Activated CD8-positive, alpha-beta T cell treated with anti-CD3 and anti-CD28 coated beads for 36 hours (primary cell): ENCODE data around the gene MAVS. TPM values are rescaled to one million over a fixed set of nuclear protein-coding genes. Genes with fewer than 3 reads are reported as not detected.
"Not testable (repeated sequence)": the region's sequence is repeated elsewhere in the genome, so short reads cannot be mapped to it uniquely, and the experiment has no call there.

ENCODE experiments used
- ATAC-seq: fragments of 200-7000 bp; cut with Tn5 transposase; one replicate; pipeline ENCODE4 v1.10.0; 2021; ENCODE audit warnings: mild to moderate bottlenecking, moderate library complexity
- CTCF ChIA-PET: fragments of 350-600 bp; sonication (Branson Sonifier 250); formaldehyde crosslinking; loops from one replicate; lab custom pipeline; 2021; ENCODE audit warnings: antibody characterized with exemption; lab: Charles Lee
- POLR2A ChIA-PET: fragments of 350-600 bp; sonication (Branson Sonifier 250); formaldehyde crosslinking; loops from one replicate; lab custom pipeline; 2021; ENCODE audit warnings: antibody characterized with exemption; lab: Charles Lee
- DNase-seq: peaks from one replicate; pipeline ENCODE4 v3.0.0-alpha.2; 2020
- H3K27ac Mint-ChIP-seq: one replicate; pipeline ENCODE4 v1.8.0; 2021; ENCODE audit warnings: mild to moderate bottlenecking, mixed read lengths
- H3K27me3 Mint-ChIP-seq: one replicate; pipeline ENCODE4 v1.8.0; 2021; ENCODE audit warnings: mixed read lengths
- H3K36me3 Mint-ChIP-seq: one replicate; pipeline ENCODE4 v1.8.0; 2021; ENCODE audit warnings: low read depth, mixed read lengths
- H3K4me1 Mint-ChIP-seq: one replicate; pipeline ENCODE4 v1.8.0; 2021; ENCODE audit warnings: low read depth, mixed read lengths
- H3K4me3 Mint-ChIP-seq: one replicate; pipeline ENCODE4 v1.8.0; 2021; ENCODE audit warnings: mild to moderate bottlenecking, moderate library complexity, mixed read lengths
- H3K9me3 Mint-ChIP-seq: one replicate; pipeline ENCODE4 v1.8.0; 2021; ENCODE audit warnings: mixed read lengths
- CTCF ChIP-seq: fragments of 200-600 bp; IDR thresholded peaks from one replicate; pipeline ENCODE4 v1.8.0; 2022; ENCODE audit warnings: antibody characterized with exemption, mild to moderate bottlenecking
- intact Hi-C: fragments of 100-400 bp; cut with micrococcal nuclease; formaldehyde crosslinking; loops from one replicate; pipeline ENCODE4 v1.10.0; 2022
- total RNA-seq, 2 experiments: library from RNA; stranded (reverse); gene quantifications; one replicate each; pipeline ENCODE4 v1.2.3, GENCODE V29; 2021

The MAVS gene
- total RNA-seq, 2 experiments from 2014 or later: 17.0 to 17.5 TPM

- Mint-ChIP-seq H3K36me3 (peaks cover 53% of the 10 kb centered on the region), H3K9me3 (no peaks in the 10 kb centered on the region), H3K27me3 (no peaks in the 10 kb centered on the region), H3K27ac (peak overlapping the region; percentile 98), H3K4me3 (peak overlapping the region; percentile 100), H3K4me1 (peaks cover 52% of the 10 kb centered on the region)
- no peak for ATAC-seq
- intact Hi-C loops: no loop called here
- TF ChIP-seq CTCF: no peak
- ChIA-PET CTCF (interaction anchor here (0.9 to 1.6 kb wide), 2 partner anchors 181 to 201 kb away, joined by 3 to 4 read pairs; no protein-coding TSS in a partner anchor), POLR2A (interaction anchor here (0.6 to 1.6 kb wide), 7 partner anchors 8 to 89 kb away, joined by 3 to 4 read pairs (median 3); no protein-coding TSS in a partner anchor)
- DNase-seq: no peak
Observed at GRCh38 chr20:3890999-3891929, 44.6 kb downstream of the MAVS start.

GRCh38 chr20:3894796-3895195 lies 48.2 kb downstream of the MAVS start:
- H3K4me3 Mint-ChIP-seq: peak overlapping the region; percentile 1

GRCh38 chr20:3896302-3896701 lies 49.7 kb downstream of the MAVS start:
- intact Hi-C loops: no loop called here
- H3K27me3 Mint-ChIP-seq: no peaks in the 10 kb centered on the region
- TF ChIP-seq CTCF: no peak
- POLR2A ChIA-PET: interaction anchor here (0.6 kb wide), 1 partner anchor 11 kb away, joined by 3 read pairs; no protein-coding TSS in a partner anchor
- ATAC-seq (no peak), DNase-seq (no peak)
- H3K27ac Mint-ChIP-seq: no peak overlapping the region
- H3K4me3 Mint-ChIP-seq: no peak overlapping the region
- peaks cover 47% of the 10 kb centered on the region for H3K36me3 Mint-ChIP-seq
- peaks cover 71% of the 10 kb centered on the region for H3K4me1 Mint-ChIP-seq
- H3K9me3 Mint-ChIP-seq: no peaks in the 10 kb centered on the region
- CTCF ChIA-PET: no interaction called here

More at GRCh38 chr20:3894796-3895195, 48.2 kb downstream of the MAVS start:
- Mint-ChIP-seq H3K36me3 (peaks cover 57% of the 10 kb centered on the region), H3K27me3 (no peaks in the 10 kb centered on the region), H3K27ac (peak overlapping the region; percentile 18), H3K9me3 (no peaks in the 10 kb centered on the region), H3K4me1 (peaks cover 65% of the 10 kb centered on the region)
- TF ChIP-seq CTCF: no peak
- CTCF ChIA-PET: interaction anchor here (0.9 to 1.1 kb wide), 2 partner anchors 127 to 142 kb away, joined by 3 read pairs; partner anchors contain the start of gene ADISSP
- POLR2A ChIA-PET: interaction anchor here (0.8 to 1.0 kb wide), 2 partner anchors 9 to 16 kb away, joined by 3 to 4 read pairs; no protein-coding TSS in a partner anchor
- intact Hi-C loops: no loop called here
- DNase-seq (no peak), ATAC-seq (no peak)

GRCh38 chr20:3896853-3897583 lies 50.4 kb downstream of the MAVS start:
- POLR2A ChIA-PET: interaction anchor here (0.6 kb wide), 1 partner anchor 11 kb away, joined by 3 read pairs; no protein-coding TSS in a partner anchor
- no peak for DNase-seq

GRCh38 chr20:3898181-3898580 lies 51.5 kb downstream of the MAVS start:
- ChIA-PET CTCF (interaction anchor here (1.5 kb wide), 1 partner anchor 187 kb away, joined by 4 read pairs; no protein-coding TSS in a partner anchor), POLR2A (interaction anchor here (0.8 to 1.1 kb wide), 2 partner anchors 8 to 19 kb away, joined by 3 read pairs; no protein-coding TSS in a partner anchor)
- H3K9me3 Mint-ChIP-seq, H3K27ac Mint-ChIP-seq, ATAC-seq, intact Hi-C loops, H3K27me3 Mint-ChIP-seq, DNase-seq, H3K4me3 Mint-ChIP-seq: not testable (repeated sequence)
- peaks cover 37% of the 10 kb centered on the region for H3K36me3 Mint-ChIP-seq
- H3K4me1 Mint-ChIP-seq: peaks cover 69% of the 10 kb centered on the region

More at GRCh38 chr20:3896853-3897583, 50.4 kb downstream of the MAVS start:
- TF ChIP-seq CTCF: no peak
- Mint-ChIP-seq H3K36me3 (peaks cover 47% of the 10 kb centered on the region), H3K4me1 (peaks cover 71% of the 10 kb centered on the region), H3K9me3 (no peaks in the 10 kb centered on the region), H3K27ac (no peak overlapping the region), H3K27me3 (no peaks in the 10 kb centered on the region), H3K4me3 (no peak overlapping the region)
- CTCF ChIA-PET: no interaction called here
- intact Hi-C loops: no loop called here
- no peak for ATAC-seq
